KMS-11 (cell line): ENCODE data around the gene CDCA7L.
"Not testable (repeated sequence)": the region's sequence is repeated elsewhere in the genome, so short reads cannot be mapped to it uniquely, and the experiment has no call there.

Experiments used
- H2AFZ ChIP-seq: fragments of 200-600 bp; sonication (generic); 2 replicates; pipeline ENCODE4 v1.6.1; 2016; ENCODE audit warnings: antibody characterized with exemption, mixed run types, low read depth
- H3K27ac ChIP-seq: fragments of 200-600 bp; sonication (generic); 2 replicates; pipeline ENCODE4 v1.6.1; 2016; ENCODE audit warnings: mild to moderate bottlenecking, mixed run types
- H3K27me3 ChIP-seq: fragments of 200-600 bp; sonication (generic); 2 replicates; pipeline ENCODE4 v1.6.1; 2017; ENCODE audit warnings: mild to moderate bottlenecking, low read depth, mixed run types, moderate library complexity; ENCODE audit not compliant: insufficient read depth
- H3K36me3 ChIP-seq: fragments of 200-600 bp; sonication (generic); 2 replicates; pipeline ENCODE4 v1.6.1; 2017; ENCODE audit warnings: mild to moderate bottlenecking, mixed run types; ENCODE audit not compliant: insufficient read depth
- H3K4me1 ChIP-seq: fragments of 200-600 bp; sonication (generic); 2 replicates; pipeline ENCODE4 v1.6.1; 2016; ENCODE audit warnings: mild to moderate bottlenecking, low read depth, mixed run types; ENCODE audit not compliant: poor library complexity, severe bottlenecking
- H3K4me2 ChIP-seq: fragments of 200-600 bp; sonication (generic); 2 replicates; pipeline ENCODE4 v1.7.0; 2016; ENCODE audit warnings: mild to moderate bottlenecking, mixed run types
- H3K4me3 ChIP-seq: fragments of 200-600 bp; sonication (generic); IDR thresholded peaks from 2 replicates; pipeline ENCODE4 v1.6.1; 2017; ENCODE audit warnings: low read depth, low read length, mixed read lengths; ENCODE audit not compliant: insufficient read depth
- H3K79me2 ChIP-seq: fragments of 200-600 bp; sonication (generic); 2 replicates; pipeline ENCODE4 v1.6.1; 2016; ENCODE audit warnings: low read depth, mixed run types; ENCODE audit not compliant: insufficient read depth
- H3K9ac ChIP-seq: fragments of 200-600 bp; sonication (generic); 2 replicates; pipeline ENCODE4 v1.6.1; 2016; ENCODE audit warnings: mild to moderate bottlenecking, mixed run types
- H4K20me1 ChIP-seq: fragments of 200-600 bp; sonication (generic); 2 replicates; pipeline ENCODE4 v1.6.1; 2016; ENCODE audit warnings: mild to moderate bottlenecking, mixed run types; ENCODE audit not compliant: insufficient read depth
- TF ChIP-seq, protein P1 (sequence below): fragments of 200-600 bp; sonication (generic); conservative IDR thresholded peaks from 2 replicates; pipeline ENCODE4 v1.6.1; 2017; ENCODE audit warnings: low read depth, mild to moderate bottlenecking, antibody characterized with exemption, low read length, moderate library complexity, mixed read lengths

The CDCA7L gene

DNA sequence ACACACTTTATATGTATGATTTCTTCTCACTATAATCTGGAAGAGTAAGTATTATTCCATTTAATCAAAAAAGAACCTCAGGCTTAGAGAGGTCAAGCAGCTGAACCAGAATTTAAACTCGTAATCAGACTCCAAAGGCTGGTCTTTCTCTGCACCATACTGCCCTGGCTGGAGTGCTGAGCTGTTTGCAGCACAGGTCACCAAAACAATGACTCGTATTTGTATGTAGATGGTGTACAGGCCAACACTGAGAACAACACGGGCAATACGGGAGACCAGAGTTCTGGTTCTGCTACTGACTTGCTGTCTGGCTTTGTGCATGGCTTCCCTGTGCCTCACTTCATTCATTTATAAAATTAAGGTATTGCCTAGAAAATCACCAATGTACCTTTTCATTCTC lies 57.9 kb downstream of the CDCA7L start:
- Histone ChIP-seq H3K9ac (no peak overlapping the region), H3K4me2 (no peak overlapping the region), H3K36me3 (no peaks in the 10 kb centered on the region), H3K27me3 (no peaks in the 10 kb centered on the region), H3K4me3 (no peak overlapping the region), H3K27ac (no peak overlapping the region), H2AFZ (no peak overlapping the region), H4K20me1 (no peaks in the 10 kb centered on the region), H3K79me2 (no peaks in the 10 kb centered on the region), H3K4me1 (no peaks in the 10 kb centered on the region)
- TF ChIP-seq, protein P1, sequence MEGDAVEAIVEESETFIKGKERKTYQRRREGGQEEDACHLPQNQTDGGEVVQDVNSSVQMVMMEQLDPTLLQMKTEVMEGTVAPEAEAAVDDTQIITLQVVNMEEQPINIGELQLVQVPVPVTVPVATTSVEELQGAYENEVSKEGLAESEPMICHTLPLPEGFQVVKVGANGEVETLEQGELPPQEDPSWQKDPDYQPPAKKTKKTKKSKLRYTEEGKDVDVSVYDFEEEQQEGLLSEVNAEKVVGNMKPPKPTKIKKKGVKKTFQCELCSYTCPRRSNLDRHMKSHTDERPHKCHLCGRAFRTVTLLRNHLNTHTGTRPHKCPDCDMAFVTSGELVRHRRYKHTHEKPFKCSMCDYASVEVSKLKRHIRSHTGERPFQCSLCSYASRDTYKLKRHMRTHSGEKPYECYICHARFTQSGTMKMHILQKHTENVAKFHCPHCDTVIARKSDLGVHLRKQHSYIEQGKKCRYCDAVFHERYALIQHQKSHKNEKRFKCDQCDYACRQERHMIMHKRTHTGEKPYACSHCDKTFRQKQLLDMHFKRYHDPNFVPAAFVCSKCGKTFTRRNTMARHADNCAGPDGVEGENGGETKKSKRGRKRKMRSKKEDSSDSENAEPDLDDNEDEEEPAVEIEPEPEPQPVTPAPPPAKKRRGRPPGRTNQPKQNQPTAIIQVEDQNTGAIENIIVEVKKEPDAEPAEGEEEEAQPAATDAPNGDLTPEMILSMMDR, result no peak

DNA sequence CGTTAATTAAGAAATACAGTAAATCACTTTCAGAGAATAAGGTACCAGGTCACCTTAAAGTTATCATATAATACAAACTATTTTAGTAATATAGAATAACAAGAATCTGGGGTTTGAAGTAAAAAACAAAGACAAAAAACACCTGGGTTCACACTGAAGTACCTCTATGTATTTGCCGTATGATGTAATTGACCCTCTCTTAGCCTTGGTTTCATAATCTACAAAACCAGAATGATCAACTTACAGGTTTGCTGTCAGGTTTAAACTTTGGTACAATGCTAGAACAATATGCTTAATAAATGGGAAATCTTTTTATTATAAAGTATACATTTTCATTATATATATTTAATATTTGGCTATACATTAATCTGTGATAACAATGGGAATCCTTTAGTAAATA lies 58.3 kb downstream of the CDCA7L start:
- H3K27ac ChIP-seq, result no peak overlapping the region
- no peak overlapping the region for H3K4me2 ChIP-seq
- H3K36me3 ChIP-seq, result no peaks in the 10 kb centered on the region
- no peaks in the 10 kb centered on the region for H3K27me3 ChIP-seq
- H3K4me1 ChIP-seq, result no peaks in the 10 kb centered on the region
- no peak overlapping the region for H2AFZ ChIP-seq
- H3K9ac ChIP-seq, result no peak overlapping the region
- no peak overlapping the region for H3K4me3 ChIP-seq
- no peaks in the 10 kb centered on the region for H3K79me2 ChIP-seq
- TF ChIP-seq, protein P1, result no peak
- no peaks in the 10 kb centered on the region for H4K20me1 ChIP-seq

DNA sequence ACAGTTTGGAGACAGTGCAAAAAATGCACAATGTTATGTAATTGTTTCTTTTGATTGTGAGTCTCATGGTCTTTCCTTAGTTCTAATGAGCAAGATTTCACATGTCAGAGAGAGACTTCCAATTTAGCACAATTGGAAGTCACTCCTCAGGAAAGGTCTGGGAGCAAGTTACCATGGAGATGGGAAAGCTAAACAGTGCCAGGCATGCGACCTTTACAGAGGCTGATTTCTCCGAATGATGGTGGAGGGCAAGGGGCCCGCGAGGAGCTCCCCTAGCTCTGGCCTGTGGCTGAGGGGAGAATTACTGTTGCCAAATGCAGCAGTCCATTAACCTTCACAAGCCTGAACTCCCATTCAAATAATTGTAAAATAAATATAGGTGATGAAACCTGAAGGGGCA lies 59.3 kb downstream of the CDCA7L start:
- Histone ChIP-seq H2AFZ (no peak overlapping the region), H3K79me2 (no peaks in the 10 kb centered on the region)
- TF ChIP-seq, protein P1, result no peak

DNA sequence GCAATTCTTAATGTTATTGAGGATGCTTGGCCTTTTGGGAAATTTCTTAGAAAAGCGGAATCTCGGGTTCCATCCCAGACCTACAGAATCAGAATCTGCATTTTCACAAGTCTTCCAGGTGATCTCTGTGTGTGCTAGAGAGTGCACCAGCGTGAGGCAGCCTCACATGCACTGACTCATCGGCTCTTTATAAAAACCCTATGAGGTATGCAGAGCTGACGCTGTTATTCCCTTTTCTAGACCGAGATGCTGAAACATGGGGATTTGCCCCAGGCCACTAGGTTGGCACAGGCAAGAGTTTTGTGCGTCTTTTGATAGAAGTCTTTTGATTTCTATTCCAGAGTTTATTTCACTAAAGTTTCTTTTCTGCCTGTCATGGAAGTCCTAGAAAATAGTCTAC lies 61.2 kb downstream of the CDCA7L start:
- Histone ChIP-seq H2AFZ (no peak overlapping the region), H3K4me1 (no peaks in the 10 kb centered on the region), H3K4me2 (no peak overlapping the region), H3K27ac (no peak overlapping the region), H3K4me3 (no peak overlapping the region), H3K9ac (no peak overlapping the region), H3K79me2 (no peaks in the 10 kb centered on the region), H4K20me1 (no peaks in the 10 kb centered on the region), H3K36me3 (no peaks in the 10 kb centered on the region), H3K27me3 (no peaks in the 10 kb centered on the region)
- TF ChIP-seq, protein P1, result no peak

More for the DNA sequence above, 59.3 kb downstream of the CDCA7L start:
- Histone ChIP-seq H4K20me1 (no peaks in the 10 kb centered on the region), H3K36me3 (no peaks in the 10 kb centered on the region), H3K4me2 (no peak overlapping the region), H3K4me1 (no peaks in the 10 kb centered on the region), H3K27ac (no peak overlapping the region), H3K9ac (no peak overlapping the region), H3K4me3 (no peak overlapping the region), H3K27me3 (no peaks in the 10 kb centered on the region)

DNA sequence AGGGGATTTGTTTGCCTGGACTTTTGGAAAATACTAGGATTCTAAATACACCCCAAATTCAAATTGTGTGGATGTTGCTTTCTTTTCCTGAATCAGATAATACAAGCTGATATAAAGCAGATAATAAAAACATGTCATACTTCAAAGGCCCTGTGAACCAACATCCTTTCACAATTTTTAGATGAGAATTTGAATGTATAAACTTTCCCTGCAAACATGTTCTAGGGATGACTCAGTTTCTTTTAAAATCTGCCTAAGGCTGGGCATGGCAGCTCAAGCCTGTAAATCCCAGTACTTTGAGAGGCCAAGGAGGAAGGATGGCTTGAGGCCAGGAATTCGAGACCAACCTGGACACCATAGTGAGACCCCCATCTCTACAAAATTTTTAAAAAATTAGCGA lies 62.2 kb downstream of the CDCA7L start:
- not testable (repeated sequence) for H3K79me2 ChIP-seq, H4K20me1 ChIP-seq, H3K9ac ChIP-seq, H3K36me3 ChIP-seq, H3K27ac ChIP-seq, H3K4me2 ChIP-seq, H3K4me3 ChIP-seq, H2AFZ ChIP-seq, H3K4me1 ChIP-seq, H3K27me3 ChIP-seq
